Dendritic cell treated with granulocyte-macrophage colony-stimulating factor and Interleukin-4, amounts not matched to agents 40 ng/mL and 50 ng/mL, for 4 days (primary cell): ENCODE results near the gene WDFY3.
A peak's percentile ranks its signal among the peaks of the same experiment; 100 is the strongest.
"Not testable (repeated sequence)": the region's sequence is repeated elsewhere in the genome, so short reads cannot be mapped to it uniquely, and the experiment has no call there.

ENCODE experiments used
- H3K27ac Mint-ChIP-seq: one replicate; pipeline ENCODE4 v1.8.0; 2022; ENCODE audit warnings: mild to moderate bottlenecking, mixed read lengths
- H3K27me3 Mint-ChIP-seq: one replicate; pipeline ENCODE4 v1.8.0; 2022; ENCODE audit warnings: mild to moderate bottlenecking, mixed read lengths
- H3K36me3 Mint-ChIP-seq: one replicate; pipeline ENCODE4 v1.8.0; 2022; ENCODE audit warnings: low read depth, mixed read lengths
- H3K4me1 Mint-ChIP-seq: one replicate; pipeline ENCODE4 v1.8.0; 2022; ENCODE audit warnings: low read depth, mixed read lengths
- H3K4me3 Mint-ChIP-seq: one replicate; pipeline ENCODE4 v1.8.0; 2022; ENCODE audit warnings: mild to moderate bottlenecking, moderate library complexity, mixed read lengths
- H3K9me3 Mint-ChIP-seq: one replicate; pipeline ENCODE4 v1.8.0; 2022; ENCODE audit warnings: mixed read lengths
- intact Hi-C: fragments of 100-400 bp; cut with micrococcal nuclease; formaldehyde crosslinking; loops from one replicate; pipeline ENCODE4 v1.15.0; 2022

WDFY3 gene

GRCh38 chr4:84706286-84706685 is 260.2 kb downstream of the WDFY3 start:
- intact Hi-C loops = no loop called here
- Mint-ChIP-seq H3K9me3 (no peaks in the 10 kb centered on the region), H3K36me3 (peaks cover 71% of the 10 kb centered on the region), H3K27ac (no peak overlapping the region), H3K27me3 (no peaks in the 10 kb centered on the region), H3K4me3 (no peak overlapping the region), H3K4me1 (peaks cover 5% of the 10 kb centered on the region)

GRCh38 chr4:84699001-84699671 is 267.4 kb downstream of the WDFY3 start:
- Mint-ChIP-seq H3K27ac (peak overlapping the region; percentile 70), H3K27me3 (no peaks in the 10 kb centered on the region), H3K4me1 (peaks cover 9% of the 10 kb centered on the region), H3K9me3 (no peaks in the 10 kb centered on the region), H3K36me3 (peaks cover 63% of the 10 kb centered on the region), H3K4me3 (no peak overlapping the region)
- intact Hi-C loops = no loop called here

- Mint-ChIP-seq H3K4me1 (peaks cover 9% of the 10 kb centered on the region), H3K27ac (no peak overlapping the region), H3K9me3 (no peaks in the 10 kb centered on the region), H3K36me3 (peaks cover 64% of the 10 kb centered on the region), H3K4me3 (no peak overlapping the region), H3K27me3 (no peaks in the 10 kb centered on the region)
- intact Hi-C loops = no loop called here
Observed at GRCh38 chr4:84697615-84698201, 268.8 kb downstream of the WDFY3 start.

GRCh38 chr4:84697159-84697558 is 269.3 kb downstream of the WDFY3 start:
- H3K9me3 Mint-ChIP-seq = no peaks in the 10 kb centered on the region
- no peaks in the 10 kb centered on the region for H3K27me3 Mint-ChIP-seq
- no peak overlapping the region for H3K27ac Mint-ChIP-seq
- intact Hi-C loops = no loop called here
- no peak overlapping the region for H3K4me3 Mint-ChIP-seq
- peaks cover 64% of the 10 kb centered on the region for H3K36me3 Mint-ChIP-seq
- H3K4me1 Mint-ChIP-seq = peaks cover 11% of the 10 kb centered on the region

- Mint-ChIP-seq H3K27me3 (no peaks in the 10 kb centered on the region), H3K36me3 (peaks cover 80% of the 10 kb centered on the region), H3K9me3 (no peaks in the 10 kb centered on the region), H3K4me1 (peaks cover 25% of the 10 kb centered on the region), H3K4me3 (no peak overlapping the region), H3K27ac (peak overlapping the region; percentile 62)
- intact Hi-C loops = no loop called here
Observed at GRCh38 chr4:84691800-84692199, 274.7 kb downstream of the WDFY3 start.

GRCh38 chr4:84691170-84691691 is 275.3 kb downstream of the WDFY3 start:
- no peak overlapping the region for H3K4me3 Mint-ChIP-seq
- peak overlapping the region; percentile 62 for H3K27ac Mint-ChIP-seq

GRCh38 chr4:84690481-84690880 is 276.0 kb downstream of the WDFY3 start:
- H3K27ac Mint-ChIP-seq = peak overlapping the region; percentile 62
- H3K36me3 Mint-ChIP-seq = peaks cover 88% of the 10 kb centered on the region
- H3K9me3 Mint-ChIP-seq = no peaks in the 10 kb centered on the region
- H3K4me1 Mint-ChIP-seq = peaks cover 25% of the 10 kb centered on the region
- H3K4me3 Mint-ChIP-seq = no peak overlapping the region
- intact Hi-C loops = no loop called here
- no peaks in the 10 kb centered on the region for H3K27me3 Mint-ChIP-seq

More at GRCh38 chr4:84691170-84691691, 275.3 kb downstream of the WDFY3 start:
- intact Hi-C loops = no loop called here
- H3K9me3 Mint-ChIP-seq = no peaks in the 10 kb centered on the region
- peaks cover 25% of the 10 kb centered on the region for H3K4me1 Mint-ChIP-seq
- peaks cover 83% of the 10 kb centered on the region for H3K36me3 Mint-ChIP-seq
- H3K27me3 Mint-ChIP-seq = no peaks in the 10 kb centered on the region

- no peaks in the 10 kb centered on the region for H3K9me3 Mint-ChIP-seq
- no peaks in the 10 kb centered on the region for H3K27me3 Mint-ChIP-seq
- H3K27ac Mint-ChIP-seq = no peak overlapping the region
- H3K4me1 Mint-ChIP-seq = peaks cover 27% of the 10 kb centered on the region
- no peak overlapping the region for H3K4me3 Mint-ChIP-seq
- intact Hi-C loops = no loop called here
- peaks cover 91% of the 10 kb centered on the region for H3K36me3 Mint-ChIP-seq
Observed at GRCh38 chr4:84689197-84689596, 277.3 kb downstream of the WDFY3 start.

GRCh38 chr4:84688605-84689004 is 277.9 kb downstream of the WDFY3 start:
- intact Hi-C loops = no loop called here

GRCh38 chr4:84685105-84685504 is 281.4 kb downstream of the WDFY3 start:
- H3K27me3 Mint-ChIP-seq = no peaks in the 10 kb centered on the region
- intact Hi-C loops = no loop called here
- no peak overlapping the region for H3K4me3 Mint-ChIP-seq
- no peaks in the 10 kb centered on the region for H3K9me3 Mint-ChIP-seq
- peaks cover 88% of the 10 kb centered on the region for H3K36me3 Mint-ChIP-seq
- peaks cover 43% of the 10 kb centered on the region for H3K4me1 Mint-ChIP-seq
- no peak overlapping the region for H3K27ac Mint-ChIP-seq

More at GRCh38 chr4:84688605-84689004, 277.9 kb downstream of the WDFY3 start:
- peaks cover 33% of the 10 kb centered on the region for H3K4me1 Mint-ChIP-seq
- no peaks in the 10 kb centered on the region for H3K9me3 Mint-ChIP-seq
- no peaks in the 10 kb centered on the region for H3K27me3 Mint-ChIP-seq
- no peak overlapping the region for H3K4me3 Mint-ChIP-seq
- H3K36me3 Mint-ChIP-seq = peaks cover 91% of the 10 kb centered on the region
- H3K27ac Mint-ChIP-seq = no peak overlapping the region

- Mint-ChIP-seq H3K4me1 (peaks cover 43% of the 10 kb centered on the region), H3K36me3 (peaks cover 91% of the 10 kb centered on the region), H3K27me3 (no peaks in the 10 kb centered on the region), H3K4me3 (no peak overlapping the region), H3K27ac (no peak overlapping the region), H3K9me3 (no peaks in the 10 kb centered on the region)
- intact Hi-C loops = loop anchor here (5.0 kb wide), 1 partner anchor 102 kb away; the partner anchor contains the start of gene CDS1
Observed at GRCh38 chr4:84684361-84684760, 282.1 kb downstream of the WDFY3 start.

- peaks cover 92% of the 10 kb centered on the region for H3K36me3 Mint-ChIP-seq
Observed at GRCh38 chr4:84683064-84683850, 283.2 kb downstream of the WDFY3 start.

GRCh38 chr4:84682661-84683060 is 283.8 kb downstream of the WDFY3 start:
- Mint-ChIP-seq H3K4me1 (peaks cover 38% of the 10 kb centered on the region), H3K36me3 (peaks cover 92% of the 10 kb centered on the region), H3K27ac (peak overlapping the region; percentile 43)
- intact Hi-C loops = loop anchor here (5.0 kb wide), 1 partner anchor 100 kb away; the partner anchor contains the start of gene CDS1
- H3K9me3 Mint-ChIP-seq, H3K4me3 Mint-ChIP-seq, H3K27me3 Mint-ChIP-seq: not testable (repeated sequence)

More at GRCh38 chr4:84683064-84683850, 283.2 kb downstream of the WDFY3 start:
- H3K27me3 Mint-ChIP-seq = no peaks in the 10 kb centered on the region
- peaks cover 40% of the 10 kb centered on the region for H3K4me1 Mint-ChIP-seq
- no peaks in the 10 kb centered on the region for H3K9me3 Mint-ChIP-seq
- peak overlapping the region; percentile 43 for H3K27ac Mint-ChIP-seq
- H3K4me3 Mint-ChIP-seq = no peak overlapping the region
- intact Hi-C loops = loop anchor here (5.0 kb wide), 1 partner anchor 101 kb away; the partner anchor contains the start of gene CDS1
